Measurements from ENCODE around the gene TTC23.
A peak's percentile ranks its signal among the peaks of the same experiment; 100 is the strongest.

TTC23 gene

GRCh38 chr15:99267957-99268356 lies 18.6 kb upstream of the TTC23 start:
- no CpG with 5 or more reads among the region's 3 CpGs for WGBS (ENCODE audit: extremely low coverage, insufficient coverage, insufficient read length)
- Histone ChIP-seq H3K79me1 (ENCODE audit: low read length) (peaks cover 2% of the 10 kb centered on the region), H3K79me2 (ENCODE audit: control insufficient read depth, insufficient read depth, low read length, poor library complexity) (no peaks in the 10 kb centered on the region), H3K23ac (ENCODE audit: low read length) (no peak overlapping the region), H3K4ac (ENCODE audit: low read depth, low read length) (no peak overlapping the region), H3K18ac (ENCODE audit: low read length) (no peak overlapping the region), H3K27ac (ENCODE audit: low read depth, low read length) (no peak overlapping the region), H3K36me3 (ENCODE audit: control insufficient read depth in 1 of 2, insufficient read depth in 2 of 2, low read length in 2 of 2) (no peaks in the 10 kb centered on the region), H3K4me3 (ENCODE audit: low read depth, low read length) (no peak overlapping the region), H3K4me2 (ENCODE audit: low read length) (no peak overlapping the region), H2BK12ac (ENCODE audit: low read length) (no peak overlapping the region), H4K8ac (ENCODE audit: low read depth, low read length) (no peak overlapping the region), H3K9me3 (ENCODE audit: insufficient read depth, low read depth, low read length) (no peaks in the 10 kb centered on the region), H3K4me1 (ENCODE audit: control insufficient read depth in 1 of 2, insufficient read depth in 2 of 2, low read length in 2 of 2) (peaks cover 3% of the 10 kb centered on the region in 2 experiments), H2AFZ (ENCODE audit: insufficient read depth, low read length, poor library complexity) (no peak overlapping the region), H4K91ac (ENCODE audit: low read depth, low read length) (no peak overlapping the region), H3K9ac (ENCODE audit: low read length) (no peak overlapping the region), H4K12ac (ENCODE audit: low read depth, low read length) (no peak overlapping the region), H2BK120ac (ENCODE audit: insufficient read depth, low read length, poor library complexity) (no peak overlapping the region), H3K14ac (ENCODE audit: low read length) (no peak overlapping the region), H2AK5ac (ENCODE audit: low read length) (no peak overlapping the region), H2BK5ac (ENCODE audit: low read depth, low read length, poor library complexity) (no peak overlapping the region), H3K27me3 (ENCODE audit: insufficient read depth, low read length) (no peaks in the 10 kb centered on the region)
- DNase-seq, result no peak

GRCh38 chr15:99265541-99266070 lies 16.2 kb upstream of the TTC23 start:
- Histone ChIP-seq H3K18ac (ENCODE audit: low read length) (no peak overlapping the region), H2AFZ (ENCODE audit: insufficient read depth, low read length, poor library complexity) (no peak overlapping the region), H3K9me3 (ENCODE audit: insufficient read depth, low read depth, low read length) (no peaks in the 10 kb centered on the region), H3K79me1 (ENCODE audit: low read length) (peaks cover 2% of the 10 kb centered on the region), H4K8ac (ENCODE audit: low read depth, low read length) (no peak overlapping the region), H3K14ac (ENCODE audit: low read length) (no peak overlapping the region), H3K36me3 (ENCODE audit: control insufficient read depth in 1 of 2, insufficient read depth in 2 of 2, low read length in 2 of 2) (no peaks in the 10 kb centered on the region), H3K4ac (ENCODE audit: low read depth, low read length) (no peak overlapping the region), H2BK12ac (ENCODE audit: low read length) (peak overlapping the region; percentile 24), H3K4me2 (ENCODE audit: low read length) (no peak overlapping the region), H3K9ac (ENCODE audit: low read length) (no peak overlapping the region), H2BK120ac (ENCODE audit: insufficient read depth, low read length, poor library complexity) (no peak overlapping the region), H3K79me2 (ENCODE audit: control insufficient read depth, insufficient read depth, low read length, poor library complexity) (no peaks in the 10 kb centered on the region), H3K27me3 (ENCODE audit: insufficient read depth, low read length) (no peaks in the 10 kb centered on the region), H3K4me3 (ENCODE audit: low read depth, low read length) (no peak overlapping the region), H3K4me1 (ENCODE audit: control insufficient read depth in 1 of 2, insufficient read depth in 2 of 2, low read length in 2 of 2) (peaks cover 3% of the 10 kb centered on the region in 2 experiments), H3K23ac (ENCODE audit: low read length) (no peak overlapping the region), H3K27ac (ENCODE audit: low read depth, low read length) (no peak overlapping the region), H2BK5ac (ENCODE audit: low read depth, low read length, poor library complexity) (no peak overlapping the region), H4K12ac (ENCODE audit: low read depth, low read length) (no peak overlapping the region), H2AK5ac (ENCODE audit: low read length) (no peak overlapping the region), H4K91ac (ENCODE audit: low read depth, low read length) (no peak overlapping the region)
- WGBS (ENCODE audit: extremely low coverage, insufficient coverage, insufficient read length), result no CpG with 5 or more reads among the region's 3 CpGs
- DNase-seq, result no peak

DNA sequence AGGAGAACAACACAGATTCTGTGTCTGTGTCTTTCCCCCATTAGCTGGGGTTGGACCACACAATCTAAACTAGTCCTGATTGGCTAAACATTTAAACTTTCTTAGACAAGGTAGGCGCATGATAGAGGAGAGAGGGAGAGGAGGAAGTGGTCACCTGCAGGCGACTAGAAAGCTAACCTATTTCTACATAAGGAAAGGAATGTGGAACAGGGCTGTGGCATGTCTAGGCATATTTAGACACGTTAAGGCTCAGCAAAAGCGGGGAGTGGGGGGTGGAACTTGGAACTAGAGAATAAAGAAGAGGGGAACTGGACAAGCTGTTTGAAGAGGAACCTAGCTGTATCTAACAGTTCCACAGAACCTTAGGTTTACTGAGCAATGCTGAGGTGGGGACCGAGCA lies 14.7 kb upstream of the TTC23 start:
- Histone ChIP-seq H2AFZ (ENCODE audit: insufficient read depth, low read length, poor library complexity) (peak overlapping the region; percentile 23), H3K14ac (ENCODE audit: low read length) (no peak overlapping the region), H2BK12ac (ENCODE audit: low read length) (no peak overlapping the region), H3K18ac (ENCODE audit: low read length) (no peak overlapping the region), H3K4me2 (ENCODE audit: low read length) (no peak overlapping the region), H3K9me3 (ENCODE audit: insufficient read depth, low read depth, low read length) (no peaks in the 10 kb centered on the region), H4K8ac (ENCODE audit: low read depth, low read length) (no peak overlapping the region), H4K91ac (ENCODE audit: low read depth, low read length) (no peak overlapping the region), H3K9ac (ENCODE audit: low read length) (no peak overlapping the region), H3K79me1 (ENCODE audit: low read length) (peaks cover 2% of the 10 kb centered on the region), H3K36me3 (ENCODE audit: control insufficient read depth in 1 of 2, insufficient read depth in 2 of 2, low read length in 2 of 2) (no peaks in the 10 kb centered on the region), H3K4me3 (ENCODE audit: low read depth, low read length) (no peak overlapping the region), H2AK5ac (ENCODE audit: low read length) (no peak overlapping the region), H2BK120ac (ENCODE audit: insufficient read depth, low read length, poor library complexity) (peak overlapping the region; percentile 37), H3K4me1 (ENCODE audit: control insufficient read depth in 1 of 2, insufficient read depth in 2 of 2, low read length in 2 of 2) (peaks cover 3% of the 10 kb centered on the region in 2 experiments), H3K27ac (ENCODE audit: low read depth, low read length) (no peak overlapping the region), H3K79me2 (ENCODE audit: control insufficient read depth, insufficient read depth, low read length, poor library complexity) (no peaks in the 10 kb centered on the region), H3K27me3 (ENCODE audit: insufficient read depth, low read length) (no peaks in the 10 kb centered on the region), H3K23ac (ENCODE audit: low read length) (no peak overlapping the region), H3K4ac (ENCODE audit: low read depth, low read length) (no peak overlapping the region), H2BK5ac (ENCODE audit: low read depth, low read length, poor library complexity) (peak overlapping the region; percentile 18), H4K12ac (ENCODE audit: low read depth, low read length) (no peak overlapping the region)
- DNase-seq, result no peak
- WGBS (ENCODE audit: extremely low coverage, insufficient coverage, insufficient read length), result no CpG with 5 or more reads among the region's 5 CpGs

- H4K91ac ChIP-seq (ENCODE audit: low read depth, low read length), result no peak overlapping the region
- H3K9me3 ChIP-seq (ENCODE audit: insufficient read depth, low read depth, low read length), result no peaks in the 10 kb centered on the region
- H3K4me3 ChIP-seq (ENCODE audit: low read depth, low read length), result no peak overlapping the region
- H3K18ac ChIP-seq (ENCODE audit: low read length), result no peak overlapping the region
- no peak overlapping the region for H3K27ac ChIP-seq (ENCODE audit: low read depth, low read length)
- no peak overlapping the region for H3K4me2 ChIP-seq (ENCODE audit: low read length)
- no peak overlapping the region for H2AK5ac ChIP-seq (ENCODE audit: low read length)
- no peaks in the 10 kb centered on the region for H3K79me2 ChIP-seq (ENCODE audit: control insufficient read depth, insufficient read depth, low read length, poor library complexity)
- H4K12ac ChIP-seq (ENCODE audit: low read depth, low read length), result no peak overlapping the region
- no peak overlapping the region for H3K23ac ChIP-seq (ENCODE audit: low read length)
- H3K36me3 ChIP-seq (ENCODE audit: control insufficient read depth in 1 of 2, insufficient read depth in 2 of 2, low read length in 2 of 2), result no peaks in the 10 kb centered on the region
- peaks cover 2% of the 10 kb centered on the region in 2 experiments for H3K4me1 ChIP-seq (ENCODE audit: control insufficient read depth in 1 of 2, insufficient read depth in 2 of 2, low read length in 2 of 2)
- no peak overlapping the region for H2BK5ac ChIP-seq (ENCODE audit: low read depth, low read length, poor library complexity)
- no peak overlapping the region for H2AFZ ChIP-seq (ENCODE audit: insufficient read depth, low read length, poor library complexity)
- no peak overlapping the region for H2BK120ac ChIP-seq (ENCODE audit: insufficient read depth, low read length, poor library complexity)
- no peak overlapping the region for H4K8ac ChIP-seq (ENCODE audit: low read depth, low read length)
- H3K9ac ChIP-seq (ENCODE audit: low read length), result no peak overlapping the region
- WGBS (ENCODE audit: extremely low coverage, insufficient coverage, insufficient read length), result no CpG with 5 or more reads among the region's 12 CpGs
- H3K79me1 ChIP-seq (ENCODE audit: low read length), result no peaks in the 10 kb centered on the region
- DNase-seq, result no peak
- no peak overlapping the region for H3K4ac ChIP-seq (ENCODE audit: low read depth, low read length)
- no peak overlapping the region for H2BK12ac ChIP-seq (ENCODE audit: low read length)
- no peak overlapping the region for H3K14ac ChIP-seq (ENCODE audit: low read length)
- H3K27me3 ChIP-seq (ENCODE audit: insufficient read depth, low read length), result no peaks in the 10 kb centered on the region
These were observed 7.8 kb upstream of the TTC23 start for GRCh38 chr15:99257107-99257750.
